Measurements from ENCODE around the gene RAN. TPM values are rescaled to one million over a fixed set of nuclear protein-coding genes. Genes with fewer than 3 reads are reported as not detected.

Gene RAN
- polyA plus RNA-seq, 1 of the 3 experiments (the other 2 are of a cell fraction) = 865 TPM

DNA sequence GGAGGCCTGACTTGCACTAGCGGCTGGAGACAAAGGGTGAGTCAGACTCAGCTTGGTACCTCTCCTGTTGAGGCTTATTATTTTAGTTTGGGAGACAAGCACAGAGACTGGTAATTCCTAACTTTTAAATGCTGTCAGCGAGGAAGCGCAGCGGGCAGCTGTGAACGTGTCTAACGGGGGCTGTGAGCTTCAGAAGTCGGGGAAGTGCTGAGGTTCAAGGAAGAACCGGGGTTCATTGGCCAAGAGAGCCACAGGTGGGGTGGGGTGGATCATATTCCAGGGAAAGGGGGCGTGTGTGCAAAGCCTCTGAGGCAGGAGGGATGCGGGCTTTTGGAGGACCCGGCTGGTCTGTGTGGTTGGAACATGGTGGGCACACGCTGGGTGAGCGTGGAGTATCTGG is 45.7 kb downstream of the RAN start:
- H3K79me2 ChIP-seq (ENCODE audit: insufficient read depth) = no peaks in the 10 kb centered on the region
- H2AFZ ChIP-seq (ENCODE audit: low read depth) = no peak overlapping the region
- ChIA-PET POLR2A (no interaction called here), CTCF (interaction anchor here (0.7 to 6.0 kb wide), 8 partner anchors 10 to 912 kb away, joined by 3 to 86 read pairs (median 6); no protein-coding TSS in a partner anchor)
- DNase-seq = no peak
- no peak overlapping the region for H3K27ac ChIP-seq (ENCODE audit: low read depth in 2 of 2, low read length in 1 of 2)
- H3K4me1 ChIP-seq (ENCODE audit: control insufficient read depth in 1 of 2, insufficient read depth in 2 of 2, low read depth in 1 of 2, low read length in 1 of 2) = peaks cover 0 to 4% of the 10 kb centered on the region in 2 experiments; a peak in 1 of 4 replicates
- H3K4me3 ChIP-seq (ENCODE audit: low read depth in 2 of 2, low read length in 1 of 2) = no peak overlapping the region
- H3K9ac ChIP-seq = no peak overlapping the region
- H3K36me3 ChIP-seq (replicated peaks in 1 of 2; ENCODE audit: control insufficient read depth in 1 of 2, insufficient read depth in 2 of 2, low read length in 1 of 2) = no peaks in the 10 kb centered on the region
- H3F3A ChIP-seq (replicated peaks; ENCODE audit: insufficient read depth) = no peaks in the 10 kb centered on the region
- no peaks in the 10 kb centered on the region for H4K20me1 ChIP-seq (ENCODE audit: insufficient read depth)
- H3K9me2 ChIP-seq = no peaks in the 10 kb centered on the region
- TF ChIP-seq SMC3 (IDR thresholded peaks at IDR 0.05; ENCODE audit: low read depth, low read length) = no peak
- TF ChIP-seq USF2 (IDR thresholded peaks at IDR 0.05; ENCODE audit: borderline replicate concordance, low read depth, low read length) = no peak
- TF ChIP-seq RXRA (IDR thresholded peaks at IDR 0.05; ENCODE audit: borderline replicate concordance, low read depth) = no peak
- TF ChIP-seq FOSL2 (IDR thresholded peaks at IDR 0.05; ENCODE audit: borderline replicate concordance, low read depth) = no peak
- TF ChIP-seq, protein P1, sequence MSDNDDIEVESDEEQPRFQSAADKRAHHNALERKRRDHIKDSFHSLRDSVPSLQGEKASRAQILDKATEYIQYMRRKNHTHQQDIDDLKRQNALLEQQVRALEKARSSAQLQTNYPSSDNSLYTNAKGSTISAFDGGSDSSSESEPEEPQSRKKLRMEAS (IDR thresholded peaks at IDR 0.05; ENCODE audit: low read depth) = no peak
- TF ChIP-seq, protein P2, sequence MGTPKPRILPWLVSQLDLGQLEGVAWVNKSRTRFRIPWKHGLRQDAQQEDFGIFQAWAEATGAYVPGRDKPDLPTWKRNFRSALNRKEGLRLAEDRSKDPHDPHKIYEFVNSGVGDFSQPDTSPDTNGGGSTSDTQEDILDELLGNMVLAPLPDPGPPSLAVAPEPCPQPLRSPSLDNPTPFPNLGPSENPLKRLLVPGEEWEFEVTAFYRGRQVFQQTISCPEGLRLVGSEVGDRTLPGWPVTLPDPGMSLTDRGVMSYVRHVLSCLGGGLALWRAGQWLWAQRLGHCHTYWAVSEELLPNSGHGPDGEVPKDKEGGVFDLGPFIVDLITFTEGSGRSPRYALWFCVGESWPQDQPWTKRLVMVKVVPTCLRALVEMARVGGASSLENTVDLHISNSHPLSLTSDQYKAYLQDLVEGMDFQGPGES (IDR thresholded peaks at IDR 0.05; ENCODE audit: low read depth, low read length) = no peak
- no peaks in the 10 kb centered on the region for H3K27me3 ChIP-seq (ENCODE audit: insufficient read depth)
- no peaks in the 10 kb centered on the region for H3K9me3 ChIP-seq
- H3K4me2 ChIP-seq = no peak overlapping the region
- 66% methylated on average over 13 of the region's 13 CpGs for WGBS (ENCODE audit: low lambda C conversion rate)

GRCh38 chr12:130919086-130919485 is 47.2 kb downstream of the RAN start:
- H3K4me2 ChIP-seq = no peak overlapping the region
- no peak overlapping the region for H3K27ac ChIP-seq (ENCODE audit: low read depth in 2 of 2, low read length in 1 of 2)
- no peak overlapping the region for H3K4me3 ChIP-seq (ENCODE audit: low read depth in 2 of 2, low read length in 1 of 2)
- no peak overlapping the region for H2AFZ ChIP-seq (ENCODE audit: low read depth)
- POLR2A ChIA-PET = no interaction called here
- H3F3A ChIP-seq (replicated peaks; ENCODE audit: insufficient read depth) = no peaks in the 10 kb centered on the region
- H3K36me3 ChIP-seq (replicated peaks in 1 of 2; ENCODE audit: control insufficient read depth in 1 of 2, insufficient read depth in 2 of 2, low read length in 1 of 2) = no peaks in the 10 kb centered on the region
- DNase-seq = no peak
- H4K20me1 ChIP-seq (ENCODE audit: insufficient read depth) = no peaks in the 10 kb centered on the region
- no peaks in the 10 kb centered on the region for H3K9me2 ChIP-seq
- H3K4me1 ChIP-seq (ENCODE audit: control insufficient read depth in 1 of 2, insufficient read depth in 2 of 2, low read depth in 1 of 2, low read length in 1 of 2) = peaks cover 0 to 4% of the 10 kb centered on the region in 2 experiments; a peak in 1 of 4 replicates
- H3K9me3 ChIP-seq = no peaks in the 10 kb centered on the region
- CTCF ChIA-PET = interaction anchor here (0.5 to 6.0 kb wide), 6 partner anchors 11 to 911 kb away, joined by 3 to 86 read pairs (median 4); no protein-coding TSS in a partner anchor
- no peaks in the 10 kb centered on the region for H3K79me2 ChIP-seq (ENCODE audit: insufficient read depth)
- TF ChIP-seq SMC3 (IDR thresholded peaks at IDR 0.05; ENCODE audit: low read depth, low read length) = no peak
- no peak for TF ChIP-seq CTCF (IDR thresholded peaks at IDR 0.05)
- no peak for TF ChIP-seq RCOR1 (IDR thresholded peaks at IDR 0.05; ENCODE audit: low read length)
- no peaks in the 10 kb centered on the region for H3K27me3 ChIP-seq (ENCODE audit: insufficient read depth)
- no peak overlapping the region for H3K9ac ChIP-seq
- 0% methylated on average over 1 of the region's 1 CpG for WGBS (ENCODE audit: low lambda C conversion rate)

Data from SK-N-SH (cell line).